OCI-LY1 (cell line): ENCODE results near the gene DLGAP4.

Experiments
- CTCF ChIP-seq: fragments of 200-600 bp; sonication (generic), shearing (Covaris generic); IDR thresholded peaks from 2 replicates; pipeline ENCODE4 v1.5.1; 2017; ENCODE audit warnings: mild to moderate bottlenecking, antibody characterized with exemption, low read length, moderate library complexity, mixed read lengths
- EZH2 ChIP-seq: fragments of 200-600 bp; sonication (generic), shearing (Covaris generic); IDR thresholded peaks from 2 replicates; pipeline ENCODE4 v1.8.0; 2017; ENCODE audit warnings: borderline replicate concordance, mixed run types, mild to moderate bottlenecking, antibody characterized with exemption, low read length, moderate library complexity, mixed read lengths

GRCh38 chr20:36425166-36425565 lies 119.0 kb downstream of the DLGAP4 start:
- TF ChIP-seq CTCF, result no peak
- no peak for TF ChIP-seq EZH2
